OCI-LY3 (cell line): ENCODE measurements around the gene ALDH16A1.

Experiments used
- CTCF ChIP-seq: fragments of 200-600, 300-600 bp; sonication (generic); IDR thresholded peaks from 2 replicates; pipeline ENCODE4 v1.5.1; 2014; ENCODE audit warnings: antibody characterized with exemption, low read length, low read depth
- EZH2phosphoT487 ChIP-seq: fragments of 200-600 bp; shearing (Covaris generic); IDR thresholded peaks from 2 replicates; pipeline ENCODE4 v1.6.1; 2018; ENCODE audit warnings: antibody characterized with exemption, mixed run types, low read depth

- no peak for TF ChIP-seq CTCF
- no peak for TF ChIP-seq EZH2phosphoT487
Observed at GRCh38 chr19:49442771-49443365, 10.2 kb upstream of the ALDH16A1 start.
